GM18517 (cell line): Measurements from ENCODE around the gene PTPN4.
A peak's percentile ranks its signal among the peaks of the same experiment; 100 is the strongest.
"Not testable (repeated sequence)": the region's sequence is repeated elsewhere in the genome, so short reads cannot be mapped to it uniquely, and the experiment has no call there.

ENCODE experiments used
- ATAC-seq: cut with Tn5 transposase; IDR thresholded peaks from one replicate; pipeline ENCODE4 v1.9.1; 2021; ENCODE audit warnings: mild to moderate bottlenecking, moderate library complexity; ENCODE audit not compliant: unreplicated experiment

The PTPN4 gene

GRCh38 chr2:119929537-119929936 lies 169.8 kb downstream of the PTPN4 start:
- no peak for ATAC-seq

GRCh38 chr2:119932809-119933208 lies 173.1 kb downstream of the PTPN4 start:
- ATAC-seq, result no peak

- no peak for ATAC-seq
These were observed 174.6 kb downstream of the PTPN4 start for GRCh38 chr2:119934319-119934718.

GRCh38 chr2:119937680-119938079 lies 178.0 kb downstream of the PTPN4 start:
- ATAC-seq, result no peak

DNA sequence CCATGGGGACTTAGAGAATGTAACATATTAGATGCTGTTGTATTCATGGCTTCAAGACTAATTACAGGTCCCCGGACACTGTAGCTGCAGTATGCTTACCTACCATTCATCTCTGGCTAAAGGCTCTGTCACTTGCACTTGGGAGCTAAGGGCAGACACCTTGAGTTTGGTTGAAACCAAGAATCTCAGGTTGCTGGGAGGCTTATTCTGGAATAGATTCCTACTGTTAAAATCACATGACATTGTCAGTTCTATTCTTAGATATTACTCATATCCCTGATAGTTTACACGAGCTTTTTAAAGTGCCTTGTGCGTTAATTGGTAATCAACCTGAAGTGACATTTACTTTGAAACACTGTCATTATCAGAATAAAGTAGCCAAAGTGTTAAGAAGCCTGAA lies 180.2 kb downstream of the PTPN4 start:
- no peak for ATAC-seq

DNA sequence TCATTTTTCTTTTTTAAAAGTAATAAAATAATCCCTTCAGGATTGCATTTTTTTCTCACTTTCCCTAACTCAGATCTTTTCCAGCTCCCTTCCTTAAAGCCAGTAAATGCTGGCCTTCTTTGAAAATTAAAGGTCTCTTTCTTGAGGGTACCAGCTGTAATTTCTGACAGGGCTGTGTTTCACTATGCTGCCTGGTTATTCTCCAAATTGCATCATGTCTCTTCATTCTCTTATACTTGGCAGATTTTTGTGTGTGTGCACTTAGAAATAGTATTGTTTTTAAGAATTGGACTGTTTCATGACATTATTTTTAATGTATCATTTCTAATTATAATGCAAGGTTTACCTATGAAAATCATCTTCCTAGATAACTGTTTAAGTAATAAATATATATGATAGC lies 181.1 kb downstream of the PTPN4 start:
- no peak for ATAC-seq

DNA sequence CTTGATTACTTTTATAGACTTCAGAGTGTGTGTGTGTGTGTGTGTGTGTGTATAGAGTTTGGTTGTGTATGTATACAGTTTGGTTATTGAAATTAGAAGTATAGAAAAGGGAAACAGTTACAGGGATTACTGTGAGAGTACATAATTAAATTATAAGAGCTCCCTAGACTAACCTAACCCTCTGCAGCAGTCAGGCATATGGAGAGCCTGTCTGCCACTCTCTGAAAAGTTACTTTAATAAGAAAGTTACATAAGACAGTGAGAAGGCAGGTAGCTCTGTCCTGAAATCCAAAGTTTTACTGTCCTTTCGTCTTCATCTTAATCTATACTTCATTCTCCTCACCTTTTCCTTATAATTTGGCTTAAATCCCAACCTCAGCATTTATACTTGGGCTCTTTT lies 181.7 kb downstream of the PTPN4 start:
- ATAC-seq, result no peak

DNA sequence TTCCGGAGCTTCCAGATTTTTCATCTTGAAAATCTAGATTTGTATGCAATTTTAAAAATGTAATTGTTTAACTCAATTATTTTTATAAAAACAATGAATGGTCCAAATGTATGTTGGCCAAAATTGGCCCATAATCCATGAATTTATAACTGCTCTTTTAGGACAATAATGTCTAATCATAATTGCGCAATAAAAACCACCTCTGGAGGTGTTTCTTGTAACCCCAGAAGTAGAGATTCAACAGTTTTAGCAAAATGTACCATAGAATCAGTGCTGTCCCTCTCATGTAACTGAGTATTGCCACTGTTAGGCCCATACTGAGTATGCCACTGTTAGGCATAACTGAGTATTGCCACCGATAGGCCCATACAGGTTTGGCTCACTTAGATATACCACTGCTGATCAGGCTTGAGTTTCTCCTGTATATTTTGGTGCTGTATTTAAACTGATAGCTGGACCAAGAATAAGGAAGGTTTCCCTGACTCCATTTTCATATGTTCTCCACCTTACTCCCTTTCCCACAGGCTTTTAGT lies 182.3 kb downstream of the PTPN4 start:
- ATAC-seq, result no peak

GRCh38 chr2:119943058-119943457 lies 183.3 kb downstream of the PTPN4 start:
- ATAC-seq, result no peak

DNA sequence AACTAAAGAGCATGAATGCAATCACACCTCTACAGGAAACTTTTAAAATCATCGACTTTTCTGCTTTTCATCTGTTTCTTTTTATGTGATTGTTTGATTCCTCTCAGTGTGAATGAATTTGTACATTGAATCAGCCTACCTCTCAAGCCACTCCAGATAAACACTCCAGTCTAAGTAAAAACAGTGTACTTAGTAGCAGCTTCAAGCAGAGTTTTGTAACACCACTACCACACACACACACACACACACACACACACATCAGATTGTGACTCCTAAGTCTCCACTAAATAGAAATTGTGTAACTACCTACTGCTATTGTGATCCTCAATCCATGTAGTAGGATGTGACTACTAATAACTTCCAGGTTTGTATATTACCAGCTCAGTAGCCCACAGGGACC lies 187.8 kb downstream of the PTPN4 start:
- no peak for ATAC-seq

GRCh38 chr2:119950966-119951365 lies 191.2 kb downstream of the PTPN4 start:
- no peak for ATAC-seq

DNA sequence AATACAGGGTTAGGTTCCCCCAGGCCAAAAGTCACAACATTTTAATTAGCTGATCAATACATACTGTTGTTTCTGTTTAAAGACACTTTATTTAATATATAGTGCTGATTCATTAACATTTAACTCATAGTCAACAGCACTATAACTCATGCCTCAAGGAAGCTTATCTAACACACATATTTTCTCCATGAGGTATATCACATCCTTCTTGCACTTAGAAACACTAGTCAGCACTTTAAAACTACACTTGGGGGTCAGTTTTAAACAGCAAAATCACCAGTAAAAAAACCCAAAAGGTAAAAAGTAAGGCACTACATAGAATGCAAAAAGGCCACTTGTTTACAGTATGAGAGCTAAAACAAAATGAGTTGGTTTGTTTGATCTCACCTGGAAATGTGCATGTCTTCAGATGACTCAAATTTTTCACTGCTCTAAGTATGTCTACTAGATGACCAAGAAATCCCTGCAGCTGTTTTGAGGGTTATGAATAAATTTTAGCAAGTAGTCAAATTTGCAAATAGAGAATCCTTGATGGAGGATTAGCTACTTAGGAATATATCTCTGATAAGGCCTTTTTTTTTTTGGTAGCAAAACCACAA lies 199.0 kb downstream of the PTPN4 start:
- ATAC-seq, result no peak

DNA sequence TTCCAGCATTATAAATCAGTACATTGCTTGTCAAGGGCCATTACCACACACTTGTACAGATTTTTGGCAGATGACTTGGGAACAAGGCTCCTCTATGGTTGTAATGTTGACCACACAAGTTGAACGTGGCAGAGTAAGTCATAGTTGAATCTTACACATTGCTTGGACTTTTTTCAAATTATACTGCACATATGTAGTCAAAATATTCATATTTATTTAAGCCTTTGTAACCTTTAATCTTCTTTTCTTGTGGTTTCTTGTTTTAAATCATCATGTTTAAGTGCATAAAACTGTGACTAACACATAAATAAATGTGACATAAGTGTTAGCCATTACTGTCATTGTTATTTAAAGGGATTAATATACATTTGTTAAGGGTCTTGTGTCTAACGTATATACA lies 201.1 kb downstream of the PTPN4 start:
- ATAC-seq, result no peak

DNA sequence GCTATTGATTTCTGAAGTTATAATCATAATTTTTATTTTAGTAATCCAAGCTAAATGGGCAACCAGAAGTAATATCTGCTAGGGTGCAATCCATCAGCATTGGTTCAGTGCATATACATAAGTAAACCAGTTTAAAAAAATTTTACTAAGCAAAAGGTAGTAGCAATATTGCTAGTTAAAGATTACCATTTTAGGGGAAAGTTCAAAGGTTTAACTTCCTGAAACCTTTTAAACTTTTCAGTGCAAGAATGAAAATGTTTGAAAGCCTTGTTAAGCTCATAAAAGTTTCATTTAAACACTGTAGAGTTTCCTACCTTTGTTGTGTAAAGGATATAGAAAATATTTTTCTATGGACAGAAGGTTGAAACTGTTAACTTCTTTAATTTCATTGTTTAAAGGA lies 222.2 kb downstream of the PTPN4 start:
- ATAC-seq, result no peak

- ATAC-seq, result no peak
These were observed 222.8 kb downstream of the PTPN4 start for GRCh38 chr2:119982506-119982905.

DNA sequence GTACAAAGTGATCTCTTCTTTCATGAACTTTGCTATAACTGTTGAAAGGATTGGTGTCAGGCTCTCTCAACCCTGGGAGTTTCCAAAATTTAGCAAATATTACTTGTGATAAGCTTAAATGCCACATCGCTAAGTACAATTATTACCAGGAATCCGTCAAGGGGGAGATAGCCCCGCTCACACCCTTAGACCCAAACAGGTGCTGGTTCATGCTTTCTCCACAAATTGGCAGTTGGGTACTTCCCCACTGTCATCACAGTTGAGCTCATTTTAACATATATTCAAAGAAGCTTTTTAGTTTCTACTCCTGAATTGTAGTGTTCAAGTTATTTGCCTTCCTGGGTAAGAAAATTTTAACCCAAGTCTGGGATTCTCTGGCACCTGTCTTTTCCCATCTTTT lies 223.4 kb downstream of the PTPN4 start:
- ATAC-seq, result no peak

- no peak for ATAC-seq
These were observed 236.4 kb downstream of the PTPN4 start for GRCh38 chr2:119996148-119996547.

- not testable (repeated sequence) for ATAC-seq
These were observed 237.5 kb downstream of the PTPN4 start for GRCh38 chr2:119996896-119997891.

DNA sequence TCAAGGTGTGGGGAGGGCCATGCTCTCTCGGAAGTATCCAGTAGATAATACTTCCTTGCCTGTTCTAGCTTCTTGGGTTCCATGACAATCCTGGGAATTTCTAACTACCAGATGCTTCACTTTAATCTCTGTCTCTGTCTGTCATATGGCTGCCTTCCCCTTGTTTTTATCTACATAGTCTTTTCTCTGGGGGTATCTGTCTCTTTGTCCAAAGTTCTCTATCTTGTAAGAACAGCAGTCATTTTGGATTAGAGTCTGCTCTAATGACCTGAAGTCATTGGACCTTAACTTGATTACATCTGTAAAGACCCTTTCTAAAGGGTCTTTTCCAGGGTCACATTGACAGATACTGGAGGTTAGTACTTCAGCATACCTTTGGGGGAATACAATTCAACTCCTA lies 241.7 kb downstream of the PTPN4 start:
- no peak for ATAC-seq

DNA sequence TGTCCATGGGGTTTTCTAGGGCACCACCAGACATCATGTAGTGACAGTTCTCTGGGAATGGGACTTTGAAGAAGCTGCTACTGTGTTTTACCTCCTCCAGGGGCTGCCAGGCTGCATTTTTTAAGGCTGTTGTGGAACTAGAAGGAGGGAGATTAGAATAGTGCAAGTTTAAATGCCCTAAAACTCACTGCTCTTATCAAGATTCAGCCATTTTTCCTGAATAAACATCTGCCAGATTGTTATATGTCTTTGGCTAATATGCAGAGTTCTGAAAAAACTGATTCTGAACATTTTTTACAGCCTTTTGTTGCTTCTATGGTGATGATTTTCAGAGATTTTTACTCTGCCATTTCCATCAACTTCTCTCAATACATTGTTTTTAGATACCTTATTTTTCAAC lies 244.5 kb downstream of the PTPN4 start:
- ATAC-seq, result no peak

DNA sequence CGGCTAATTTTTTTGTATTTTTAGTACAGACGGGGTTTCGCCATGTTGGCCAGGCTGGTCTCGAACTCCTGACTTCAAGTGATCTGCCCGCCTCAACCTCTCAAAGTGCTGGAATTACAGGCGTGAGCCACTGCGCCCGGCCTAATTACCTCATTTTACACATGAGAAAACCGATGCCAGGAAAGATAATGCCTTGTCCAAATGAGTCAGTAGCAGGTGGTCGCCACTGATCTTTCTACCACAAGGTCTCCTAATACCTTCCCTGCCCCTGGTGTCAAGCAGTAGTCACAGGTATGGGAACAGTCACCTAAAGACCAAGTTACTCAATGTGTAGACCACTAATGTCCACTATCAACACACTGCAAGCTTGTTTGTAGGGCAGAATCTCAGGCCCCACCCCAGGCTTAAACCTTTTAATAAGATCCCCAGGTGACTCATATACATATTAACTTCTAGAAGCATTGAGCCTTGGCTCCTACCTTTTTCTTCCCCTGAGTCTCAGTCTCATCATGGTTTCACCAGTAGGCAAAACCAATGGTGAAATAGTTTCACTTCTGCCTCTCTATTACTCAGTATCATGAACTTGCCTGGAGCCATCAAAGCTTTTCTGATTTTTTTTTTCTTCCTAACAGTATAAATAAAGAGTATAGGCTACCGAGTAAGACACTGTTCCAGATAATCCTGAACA lies 246.3 kb downstream of the PTPN4 start:
- peak; percentile 92 for ATAC-seq
